Midbrain (tissue), 1 donor: ENCODE measurements around the gene FAR2.
"Not testable (repeated sequence)": the region's sequence is repeated elsewhere in the genome, so short reads cannot be mapped to it uniquely, and the experiment has no call there.

ENCODE experiments used
- DNase-seq: peaks from one replicate; lab custom pipeline; 2025; lab: John Stamatoyannopoulos, UW

The FAR2 gene

GRCh38 chr12:29234552-29234951, 85.5 kb downstream of the FAR2 start:
- no peak for DNase-seq

GRCh38 chr12:29234965-29235626, 86.0 kb downstream of the FAR2 start:
- no peak for DNase-seq

GRCh38 chr12:29238822-29239291, 89.8 kb downstream of the FAR2 start:
- no peak for DNase-seq

GRCh38 chr12:29239336-29239735, 90.3 kb downstream of the FAR2 start:
- DNase-seq: no peak

- DNase-seq: no peak
Measured at GRCh38 chr12:29240441-29240840, 91.4 kb downstream of the FAR2 start.

GRCh38 chr12:29241821-29242591, 92.9 kb downstream of the FAR2 start:
- DNase-seq: peak; percentile 23

GRCh38 chr12:29242921-29243431, 93.9 kb downstream of the FAR2 start:
- DNase-seq: peak; percentile 2

GRCh38 chr12:29244159-29244765, 95.2 kb downstream of the FAR2 start:
- no peak for DNase-seq

GRCh38 chr12:29245246-29245645, 96.2 kb downstream of the FAR2 start:
- no peak for DNase-seq

- no peak for DNase-seq
Measured at GRCh38 chr12:29249930-29250329, 100.9 kb downstream of the FAR2 start.

- no peak for DNase-seq
Measured at GRCh38 chr12:29253906-29254625, 105.0 kb downstream of the FAR2 start.

GRCh38 chr12:29255042-29255441, 106.0 kb downstream of the FAR2 start:
- DNase-seq: no peak

- no peak for DNase-seq
Measured at GRCh38 chr12:29256598-29256997, 107.5 kb downstream of the FAR2 start.

- not testable (repeated sequence) for DNase-seq
Measured at GRCh38 chr12:29257687-29258086, 108.6 kb downstream of the FAR2 start.

GRCh38 chr12:29264424-29264823, 115.3 kb downstream of the FAR2 start:
- no peak for DNase-seq

GRCh38 chr12:29269706-29270408, 120.8 kb downstream of the FAR2 start:
- no peak for DNase-seq

- no peak for DNase-seq
Measured at GRCh38 chr12:29270446-29270845, 121.4 kb downstream of the FAR2 start.

GRCh38 chr12:29273178-29273843, 124.2 kb downstream of the FAR2 start:
- DNase-seq: no peak

- DNase-seq: no peak
Measured at GRCh38 chr12:29275834-29276233, 126.8 kb downstream of the FAR2 start.

- DNase-seq: no peak
Measured at GRCh38 chr12:29277231-29277630, 128.2 kb downstream of the FAR2 start.
